Osteoblast (primary cell): ENCODE results near the gene MAPK12. TPM values are rescaled to one million over a fixed set of nuclear protein-coding genes. Genes with fewer than 3 reads are reported as not detected.
A peak's percentile ranks its signal among the peaks of the same experiment; 100 is the strongest.

Source experiments
- DNase-seq: peaks from one replicate; pipeline ENCODE4 v3.0.0; 2011; ENCODE audit warnings: low spot score, mixed read lengths; ENCODE audit not compliant: insufficient read length; ENCODE audit errors: missing footprints
- H2AFZ ChIP-seq: 2 replicates; pipeline ENCODE4 v1.6.0; 2011; ENCODE audit warnings: mild to moderate bottlenecking, low read length
- H3K27ac ChIP-seq: 2 replicates; pipeline ENCODE4 v1.5.1; 2011; ENCODE audit warnings: mild to moderate bottlenecking, low read depth, low read length, moderate library complexity
- H3K27me3 ChIP-seq: 2 replicates; pipeline ENCODE4 v1.6.0; 2012; ENCODE audit warnings: mild to moderate bottlenecking, control low read depth, inconsistent platforms, low read length, moderate library complexity; ENCODE audit not compliant: insufficient read depth
- H3K36me3 ChIP-seq: 2 replicates; pipeline ENCODE4 v1.5.1; 2011; ENCODE audit warnings: mild to moderate bottlenecking, low read length, control low read depth, moderate library complexity; ENCODE audit not compliant: insufficient read depth
- H3K4me1 ChIP-seq: 2 replicates; pipeline ENCODE4 v1.5.1; 2011; ENCODE audit warnings: mild to moderate bottlenecking, low read length, control low read depth, moderate library complexity; ENCODE audit not compliant: insufficient read depth
- H3K4me2 ChIP-seq: 2 replicates; pipeline ENCODE4 v1.6.0; 2011; ENCODE audit warnings: mild to moderate bottlenecking, low read length; ENCODE audit not compliant: insufficient read depth
- H3K4me3 ChIP-seq: fragments of 200-600 bp; sonication (generic); 3 replicates; pipeline ENCODE4 v1.5.1; 2012; ENCODE audit warnings: mild to moderate bottlenecking, low read length, inconsistent platforms; ENCODE audit not compliant: insufficient read depth
- H3K79me2 ChIP-seq: 2 replicates; pipeline ENCODE4 v1.6.0; 2012; ENCODE audit warnings: mild to moderate bottlenecking, low read length, control low read depth, inconsistent platforms; ENCODE audit not compliant: insufficient read depth
- H3K9me3 ChIP-seq: 2 replicates; pipeline ENCODE4 v1.5.1; 2011; ENCODE audit warnings: low read depth, low read length, control low read depth
- H4K20me1 ChIP-seq: 2 replicates; pipeline ENCODE4 v1.6.0; 2012; ENCODE audit warnings: mild to moderate bottlenecking, low read length, control low read depth; ENCODE audit not compliant: insufficient read depth
- total RNA-seq: library from RNA; depleted of rRNA; stranded (reverse); fragments of >200 nt; gene quantifications from 2 replicates; pipeline ENCODE4 v1.2.3, GENCODE V29; 2012
- TF ChIP-seq, protein P1 (sequence below): IDR thresholded peaks from 2 replicates; pipeline ENCODE4 v1.5.1; 2011; ENCODE audit warnings: mild to moderate bottlenecking, low read depth, low read length, moderate library complexity; ENCODE audit errors: extremely low read depth

Gene MAPK12
- total RNA-seq, 1 donor, result 34.0 TPM

DNA sequence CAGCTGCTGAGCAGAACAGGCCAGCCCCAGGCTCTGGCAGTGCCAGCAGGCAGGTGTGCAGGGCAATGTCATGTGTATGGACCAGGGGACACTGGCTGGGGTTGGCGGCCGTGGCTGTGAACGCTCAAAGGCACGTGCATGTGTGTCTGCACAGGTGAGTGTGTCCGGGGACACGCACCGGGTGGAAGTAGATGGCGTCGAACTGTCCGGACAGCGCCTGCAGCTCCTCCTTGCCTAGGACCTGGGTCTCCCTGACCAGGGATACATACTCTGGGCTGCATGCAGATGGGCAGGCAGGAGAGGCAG lies 11.3 kb downstream of the MAPK12 start:
- Histone ChIP-seq H3K4me1 (peaks cover 18% of the 10 kb centered on the region), H3K79me2 (peaks cover 43% of the 10 kb centered on the region), H3K9me3 (no peaks in the 10 kb centered on the region), H4K20me1 (peaks cover 11% of the 10 kb centered on the region), H3K4me2 (peak overlapping the region; percentile 91), H3K36me3 (peaks cover 18% of the 10 kb centered on the region), H3K27ac (no peak overlapping the region), H3K27me3 (no peaks in the 10 kb centered on the region), H2AFZ (no peak overlapping the region), H3K4me3 (peak overlapping the region; percentile 87)
- no peak for DNase-seq
- TF ChIP-seq, protein P1, sequence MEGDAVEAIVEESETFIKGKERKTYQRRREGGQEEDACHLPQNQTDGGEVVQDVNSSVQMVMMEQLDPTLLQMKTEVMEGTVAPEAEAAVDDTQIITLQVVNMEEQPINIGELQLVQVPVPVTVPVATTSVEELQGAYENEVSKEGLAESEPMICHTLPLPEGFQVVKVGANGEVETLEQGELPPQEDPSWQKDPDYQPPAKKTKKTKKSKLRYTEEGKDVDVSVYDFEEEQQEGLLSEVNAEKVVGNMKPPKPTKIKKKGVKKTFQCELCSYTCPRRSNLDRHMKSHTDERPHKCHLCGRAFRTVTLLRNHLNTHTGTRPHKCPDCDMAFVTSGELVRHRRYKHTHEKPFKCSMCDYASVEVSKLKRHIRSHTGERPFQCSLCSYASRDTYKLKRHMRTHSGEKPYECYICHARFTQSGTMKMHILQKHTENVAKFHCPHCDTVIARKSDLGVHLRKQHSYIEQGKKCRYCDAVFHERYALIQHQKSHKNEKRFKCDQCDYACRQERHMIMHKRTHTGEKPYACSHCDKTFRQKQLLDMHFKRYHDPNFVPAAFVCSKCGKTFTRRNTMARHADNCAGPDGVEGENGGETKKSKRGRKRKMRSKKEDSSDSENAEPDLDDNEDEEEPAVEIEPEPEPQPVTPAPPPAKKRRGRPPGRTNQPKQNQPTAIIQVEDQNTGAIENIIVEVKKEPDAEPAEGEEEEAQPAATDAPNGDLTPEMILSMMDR, result no peak

DNA sequence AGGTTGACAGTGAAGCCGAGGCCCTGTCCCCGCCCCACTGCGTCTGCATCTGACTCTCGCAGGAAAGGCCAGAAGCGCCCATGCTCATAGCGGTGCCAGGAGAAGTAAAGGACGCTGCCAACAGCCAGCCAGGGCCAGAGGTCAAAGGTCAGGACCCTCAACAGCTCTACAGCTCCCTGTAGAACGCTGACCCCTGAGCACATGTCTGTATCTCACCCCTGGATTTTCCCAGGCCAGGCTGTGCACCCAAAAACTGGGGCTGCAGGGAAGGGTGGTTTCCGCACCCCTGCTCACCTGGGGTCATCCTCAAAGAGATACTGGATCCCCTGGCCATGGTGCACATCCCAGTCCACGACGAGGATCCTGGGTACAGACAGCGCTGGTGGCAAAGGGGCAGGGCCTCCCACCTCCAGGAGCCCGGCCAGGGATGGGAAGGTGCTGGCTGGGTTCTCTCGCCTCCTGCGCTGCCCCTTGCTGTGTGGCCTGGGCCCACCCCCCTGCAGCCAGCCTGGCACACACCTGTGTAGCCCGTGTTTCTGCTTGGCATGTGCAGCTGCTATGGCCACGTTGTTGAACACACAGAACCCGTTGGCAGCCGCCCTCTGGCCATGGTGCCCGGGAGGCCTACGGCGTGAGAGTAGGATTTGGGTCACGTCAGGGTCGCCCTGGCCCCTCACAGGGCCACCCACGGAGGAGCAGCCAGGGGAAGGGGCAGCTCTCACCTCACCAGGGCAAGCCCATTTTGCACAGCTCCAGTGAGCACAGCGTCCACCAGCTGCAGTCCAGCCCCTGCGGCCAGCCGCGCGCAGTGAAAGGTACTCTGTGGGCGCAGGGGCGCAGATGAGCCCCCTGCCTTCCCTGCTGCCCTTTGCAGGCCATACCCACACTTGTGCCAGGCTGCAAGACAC lies 11.9 kb downstream of the MAPK12 start:
- Histone ChIP-seq H2AFZ (no peak overlapping the region), H3K27me3 (no peaks in the 10 kb centered on the region), H3K79me2 (peaks cover 45% of the 10 kb centered on the region), H3K4me1 (peaks cover 18% of the 10 kb centered on the region), H3K4me2 (peak overlapping the region; percentile 91), H3K27ac (no peak overlapping the region), H3K9me3 (no peaks in the 10 kb centered on the region), H4K20me1 (peaks cover 11% of the 10 kb centered on the region), H3K4me3 (peak overlapping the region; percentile 87), H3K36me3 (peaks cover 18% of the 10 kb centered on the region)
- peak; percentile 77 for DNase-seq
- TF ChIP-seq, protein P1, result no peak

DNA sequence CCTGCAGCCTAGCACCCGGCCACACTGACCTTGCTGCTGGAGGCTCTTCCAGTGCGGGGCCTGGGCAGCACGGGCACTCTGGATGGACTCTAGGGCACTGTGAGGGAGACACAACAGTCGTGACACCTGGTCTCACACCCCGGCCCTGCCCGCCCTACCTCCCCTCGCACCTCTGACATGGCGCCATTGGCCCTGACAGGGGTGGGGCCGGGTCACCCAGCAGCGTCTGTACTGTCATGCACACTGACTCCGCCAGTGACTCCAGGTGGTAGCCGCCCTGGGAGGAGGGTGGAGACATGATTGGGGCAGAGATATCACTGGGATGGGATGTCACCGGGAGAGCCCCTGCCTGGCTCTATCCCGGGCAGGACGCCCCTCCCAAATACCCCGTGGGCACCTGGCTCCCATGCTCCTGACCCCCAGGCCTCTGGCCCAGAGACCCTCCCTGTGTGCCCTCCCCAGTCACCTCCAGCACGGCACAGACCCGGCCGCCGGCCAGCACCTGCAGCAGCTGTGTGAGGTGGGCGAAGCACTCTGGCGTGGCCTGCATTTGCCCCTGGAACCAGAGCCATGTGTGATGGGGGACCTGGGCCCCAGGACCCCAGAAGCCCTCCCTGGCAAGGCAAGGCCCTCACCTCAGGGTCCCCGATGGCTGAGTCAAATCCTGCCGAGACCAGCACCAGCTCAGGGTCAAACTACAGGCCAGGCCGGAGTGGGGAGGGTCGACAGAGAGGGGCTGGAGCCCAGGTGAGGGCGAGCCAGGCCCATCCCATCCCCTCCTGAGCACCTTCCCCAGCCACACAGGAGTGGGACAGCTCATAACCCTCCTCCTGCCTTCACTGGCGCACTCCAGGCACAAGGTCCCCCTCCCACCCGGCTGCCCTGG lies 13.0 kb downstream of the MAPK12 start:
- Histone ChIP-seq H3K4me3 (no peak overlapping the region), H2AFZ (no peak overlapping the region), H3K4me2 (no peak overlapping the region), H3K27me3 (no peaks in the 10 kb centered on the region), H3K9me3 (no peaks in the 10 kb centered on the region), H3K79me2 (peaks cover 56% of the 10 kb centered on the region), H3K36me3 (peaks cover 18% of the 10 kb centered on the region), H3K4me1 (peaks cover 20% of the 10 kb centered on the region), H4K20me1 (peaks cover 19% of the 10 kb centered on the region), H3K27ac (no peak overlapping the region)
- no peak for DNase-seq
- TF ChIP-seq, protein P1, result no peak

DNA sequence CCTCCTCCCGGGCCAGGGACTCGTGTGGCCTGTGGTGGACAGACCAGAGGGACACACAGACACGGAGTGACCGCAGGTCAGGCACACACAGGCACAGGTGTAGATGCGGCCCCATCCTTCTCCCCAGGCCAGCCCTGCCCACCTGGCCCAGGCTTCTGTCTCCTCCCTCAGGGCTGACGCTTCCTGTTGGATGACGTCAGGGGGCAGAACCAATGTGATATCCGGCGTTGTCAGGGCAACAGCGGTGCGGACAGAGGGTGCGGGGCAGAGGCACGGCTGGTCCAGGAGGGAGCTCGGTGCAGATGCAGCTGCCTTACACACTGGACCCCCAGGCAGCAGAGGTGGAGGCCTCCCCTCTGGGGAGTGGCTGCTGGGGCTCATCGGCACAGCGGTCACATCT lies 13.7 kb downstream of the MAPK12 start:
- peaks cover 21% of the 10 kb centered on the region for H4K20me1 ChIP-seq
- peaks cover 18% of the 10 kb centered on the region for H3K36me3 ChIP-seq
- H2AFZ ChIP-seq, result no peak overlapping the region
- no peak overlapping the region for H3K4me3 ChIP-seq
- H3K79me2 ChIP-seq, result peaks cover 62% of the 10 kb centered on the region
- no peaks in the 10 kb centered on the region for H3K27me3 ChIP-seq
- H3K9me3 ChIP-seq, result no peaks in the 10 kb centered on the region
- peak; percentile 93 for DNase-seq
- peaks cover 21% of the 10 kb centered on the region for H3K4me1 ChIP-seq
- TF ChIP-seq, protein P1, result no peak
- peak overlapping the region; percentile 39 for H3K27ac ChIP-seq
- H3K4me2 ChIP-seq, result no peak overlapping the region
